Measurements from ENCODE around the gene COL13A1. TPM values are rescaled to one million over a fixed set of nuclear protein-coding genes. Genes with fewer than 3 reads are reported as not detected.
A peak's percentile ranks its signal among the peaks of the same experiment; 100 is the strongest.

The COL13A1 gene
- total and polyA plus RNA-seq, 2 of the 8 experiments (the other 6 are each of a cell fraction or from before 2014, with no cell fraction given) = 2.6 to 5.2 TPM

DNA sequence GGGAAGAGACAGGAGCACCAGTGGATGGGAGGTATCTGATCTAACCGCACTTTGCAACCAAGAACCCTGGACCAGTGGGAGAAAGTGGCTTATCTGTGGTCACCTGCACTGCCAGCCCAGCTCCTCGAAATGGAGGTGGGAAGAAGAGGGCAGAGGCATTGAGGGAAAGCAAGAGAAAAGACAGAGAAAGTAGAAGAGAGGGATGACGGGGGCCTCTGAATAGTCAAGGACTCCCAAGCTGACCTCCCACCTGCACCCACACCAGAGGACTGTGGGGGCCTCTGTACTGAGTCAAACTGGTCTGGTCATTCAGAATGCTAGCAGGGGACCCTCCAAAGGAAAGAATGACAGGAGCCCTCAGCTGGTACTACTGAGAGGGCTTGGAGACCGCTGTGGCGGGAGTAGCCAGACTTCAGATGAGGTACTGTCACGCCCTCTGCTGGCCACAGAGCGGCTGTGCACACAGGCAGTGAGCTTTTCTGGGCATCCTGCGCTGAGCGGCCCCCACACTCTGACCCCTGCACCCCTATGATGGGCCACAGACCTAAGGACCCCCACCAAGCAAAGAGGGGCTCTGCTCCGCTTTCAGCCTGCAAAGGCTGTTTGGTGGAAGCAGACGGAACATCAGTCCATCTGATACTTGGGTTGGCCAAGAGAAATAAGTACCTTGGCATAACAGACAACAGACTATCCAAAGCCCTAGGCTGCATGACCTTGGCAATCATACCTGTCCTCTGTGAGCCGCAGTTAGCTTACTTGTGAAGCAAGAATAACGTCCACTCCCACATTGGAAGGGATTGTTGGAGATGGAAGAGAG is 112.9 kb downstream of the COL13A1 start:
- Histone ChIP-seq H3K18ac (ENCODE audit: extremely low read depth, low read length) (no peak overlapping the region; the same call in 1 of the 2 replicates), H3K4me2 (ENCODE audit: insufficient read depth in 1 of 2, low read depth in 2 of 2, low read length in 2 of 2) (no peak overlapping the region), H3K23ac (ENCODE audit: insufficient read length) (no peak overlapping the region), H3K27ac (ENCODE audit: low read depth, low read length) (no peak overlapping the region), H3K79me2 (ENCODE audit: control insufficient read depth in 1 of 2, insufficient read depth in 2 of 2, low read length in 2 of 2) (no peaks in the 10 kb centered on the region), H4K20me1 (replicated peaks in 1 of 2; ENCODE audit: control insufficient read depth in 1 of 2, insufficient read depth in 2 of 2, low read length in 2 of 2) (no peaks in the 10 kb centered on the region), H3K4ac (replicated peaks; ENCODE audit: insufficient read length, low read depth, low read length) (no peak overlapping the region), H2AK5ac (ENCODE audit: low read depth, low read length) (no peak overlapping the region), H2BK15ac (ENCODE audit: low read length) (no peak overlapping the region), H3K4me3 (ENCODE audit: extremely low read depth in 1 of 4, insufficient read depth in 2 of 4, low read depth in 3 of 4, low read length in 4 of 4) (no peak overlapping the region), H2BK12ac (ENCODE audit: low read depth, low read length) (no peak overlapping the region), H4K91ac (replicated peaks; ENCODE audit: insufficient read length, low read length) (no peak overlapping the region), H3K79me1 (ENCODE audit: low read depth, low read length) (no peaks in the 10 kb centered on the region), H2BK120ac (replicated peaks; ENCODE audit: low read depth, low read length) (no peak overlapping the region), H3K36me3 (ENCODE audit: control insufficient read depth in 2 of 4, insufficient read depth in 4 of 4, low read length in 3 of 4) (no peaks in the 10 kb centered on the region), H4K8ac (ENCODE audit: extremely low read depth, insufficient read depth, low read length) (no peak overlapping the region), H3K14ac (ENCODE audit: insufficient read length) (no peak overlapping the region), H2BK5ac (ENCODE audit: low read depth, low read length) (no peak overlapping the region), H3K27me3 (replicated peaks in 1 of 4; ENCODE audit: control insufficient read depth in 3 of 4, extremely low read depth in 1 of 4, insufficient read depth in 3 of 4, low read length in 3 of 4) (peaks cover 0 to 3% (median 0%) of the 10 kb centered on the region in 4 experiments; a peak in 2 of 7 replicates), H3K56ac (replicated peaks; ENCODE audit: insufficient read length, low read depth, low read length) (no peak overlapping the region), H2AFZ (ENCODE audit: low read length) (no peak overlapping the region), H3K9ac (replicated peaks in 1 of 4; ENCODE audit: extremely low read depth in 1 of 4, low read depth in 3 of 4, low read length in 3 of 4) (no peak overlapping the region), H3K9me3 (ENCODE audit: insufficient read depth in 2 of 2, low read depth in 1 of 2, low read length in 1 of 2) (no peaks in the 10 kb centered on the region), H3K4me1 (replicated peaks in 1 of 4; ENCODE audit: control insufficient read depth in 3 of 4, insufficient read depth in 4 of 4, low read length in 3 of 4) (peaks cover 0 to 5% (median 2%) of the 10 kb centered on the region in 4 experiments; a peak in 4 of 7 replicates), H4K5ac (ENCODE audit: insufficient read length, low read depth, low read length) (no peak overlapping the region), H3K23me2 (ENCODE audit: low read depth, low read length) (no peaks in the 10 kb centered on the region), H2BK20ac (ENCODE audit: low read length) (no peak overlapping the region)
- ChIA-PET POLR2A (ENCODE audit: partially characterized antibody) (interaction anchor here (0.7 to 1.0 kb wide), 4 partner anchors 9 to 172 kb away, joined by 3 to 4 read pairs (median 4); no protein-coding TSS in a partner anchor), CTCF (ENCODE audit: partially characterized antibody) (interaction anchor here (0.6 to 14.1 kb wide), 77 partner anchors 10 to 1203 kb away, joined by 3 to 321 read pairs (median 6); partner anchors contain the start of genes FAM241B and TYSND1)
- TF ChIP-seq EZH2 (IDR thresholded peaks at IDR 0.05; ENCODE audit: low read depth, low read length, severe bottlenecking) (no peak), SIN3A (conservative IDR thresholded peaks at IDR 0.05 in 1 of 2, IDR thresholded peaks at IDR 0.05 in 1 of 2; ENCODE audit: low read depth in 1 of 2, low read length in 2 of 2) (peak; percentile 82 to 96; a peak in 3 of 4 replicates), SAP30 (IDR thresholded peaks at IDR 0.05; ENCODE audit: insufficient read depth, insufficient replicate concordance, low read length) (peak; percentile 55), YY1 (IDR thresholded peaks at IDR 0.05; ENCODE audit: low read depth, low read length) (no peak), RAD21 (IDR thresholded peaks at IDR 0.05 in 1 of 2, conservative IDR thresholded peaks at IDR 0.05 in 1 of 2; ENCODE audit: low read depth in 2 of 2, low read length in 2 of 2) (peak; percentile 96 to 97)
- TF ChIP-seq, protein P1, sequence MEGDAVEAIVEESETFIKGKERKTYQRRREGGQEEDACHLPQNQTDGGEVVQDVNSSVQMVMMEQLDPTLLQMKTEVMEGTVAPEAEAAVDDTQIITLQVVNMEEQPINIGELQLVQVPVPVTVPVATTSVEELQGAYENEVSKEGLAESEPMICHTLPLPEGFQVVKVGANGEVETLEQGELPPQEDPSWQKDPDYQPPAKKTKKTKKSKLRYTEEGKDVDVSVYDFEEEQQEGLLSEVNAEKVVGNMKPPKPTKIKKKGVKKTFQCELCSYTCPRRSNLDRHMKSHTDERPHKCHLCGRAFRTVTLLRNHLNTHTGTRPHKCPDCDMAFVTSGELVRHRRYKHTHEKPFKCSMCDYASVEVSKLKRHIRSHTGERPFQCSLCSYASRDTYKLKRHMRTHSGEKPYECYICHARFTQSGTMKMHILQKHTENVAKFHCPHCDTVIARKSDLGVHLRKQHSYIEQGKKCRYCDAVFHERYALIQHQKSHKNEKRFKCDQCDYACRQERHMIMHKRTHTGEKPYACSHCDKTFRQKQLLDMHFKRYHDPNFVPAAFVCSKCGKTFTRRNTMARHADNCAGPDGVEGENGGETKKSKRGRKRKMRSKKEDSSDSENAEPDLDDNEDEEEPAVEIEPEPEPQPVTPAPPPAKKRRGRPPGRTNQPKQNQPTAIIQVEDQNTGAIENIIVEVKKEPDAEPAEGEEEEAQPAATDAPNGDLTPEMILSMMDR (IDR thresholded peaks at IDR 0.05; ENCODE audit: control extremely low read depth in 1 of 3, insufficient read depth in 1 of 3, low read depth in 1 of 3, low read length in 3 of 3) = peak; percentile 96 to 99 (median 96)
- DNase-seq (ENCODE audit: low read depth in 1 of 2, low spot score in 2 of 2) = peak; percentile 27 to 93
- FAIRE-seq = peak; percentile 58
- 31% methylated on average over 13 of the region's 13 CpGs; no CpG with 5 or more reads in 1 of the 2 experiments for WGBS, 2 experiments (ENCODE audit: extremely low coverage in 1 of 2, insufficient coverage in 1 of 2, insufficient read length in 1 of 2, insufficient replicate concordance in 2 of 2, low coverage in 1 of 2, low lambda C conversion rate in 2 of 2, missing lambda C conversion rate in 1 of 2)

Measured in H1 (cell line).